Hepatocyte (in vitro differentiated cells): Measurements from ENCODE around the gene ADORA1. TPM values are rescaled to one million over a fixed set of nuclear protein-coding genes. Genes with fewer than 3 reads are reported as not detected.

Source experiments
- DNase-seq: peaks from one replicate; pipeline ENCODE4 v3.0.0-alpha.2; 2016; ENCODE audit warnings: low spot score
- H2AFZ ChIP-seq: fragments of 200-600 bp; sonication (generic); 2 replicates; pipeline ENCODE4 v1.6.0; 2016; ENCODE audit warnings: antibody characterized with exemption, mild to moderate bottlenecking
- H3K27ac ChIP-seq: fragments of 200-600 bp; sonication (generic); 2 replicates; pipeline ENCODE4 v1.5.1; 2016; ENCODE audit warnings: mild to moderate bottlenecking
- H3K27me3 ChIP-seq: fragments of 200-600 bp; sonication (generic); 2 replicates; pipeline ENCODE4 v1.6.1; 2016
- H3K36me3 ChIP-seq: fragments of 200-600 bp; sonication (generic); replicated peaks from 2 replicates; pipeline ENCODE4 v1.5.1; 2016; ENCODE audit warnings: low read depth; ENCODE audit not compliant: insufficient read depth
- H3K4me1 ChIP-seq: fragments of 200-600 bp; sonication (generic); 2 replicates; pipeline ENCODE4 v1.5.1; 2016; ENCODE audit warnings: mild to moderate bottlenecking, moderate library complexity; ENCODE audit not compliant: insufficient read depth
- H3K4me2 ChIP-seq: fragments of 200-600 bp; sonication (generic); 2 replicates; pipeline ENCODE4 v1.6.0; 2016
- H3K4me3 ChIP-seq: fragments of 200-600 bp; sonication (generic); 2 replicates; pipeline ENCODE4 v1.5.1; 2016; ENCODE audit warnings: mild to moderate bottlenecking
- H3K79me2 ChIP-seq: fragments of 200-600 bp; sonication (generic); 2 replicates; pipeline ENCODE4 v1.6.0; 2017; ENCODE audit warnings: mild to moderate bottlenecking
- H3K9me2 ChIP-seq: fragments of 200-600 bp; sonication (generic); replicated peaks from 2 replicates; pipeline ENCODE4 v1.6.0; 2017; ENCODE audit warnings: mild to moderate bottlenecking; ENCODE audit not compliant: insufficient read depth
- H3K9me3 ChIP-seq: fragments of 200-600 bp; sonication (generic); 2 replicates; pipeline ENCODE4 v1.5.1; 2016; ENCODE audit warnings: low read depth, mild to moderate bottlenecking
- H4K20me1 ChIP-seq: fragments of 200-600 bp; sonication (generic); 2 replicates; pipeline ENCODE4 v1.6.0; 2016; ENCODE audit warnings: mild to moderate bottlenecking; ENCODE audit not compliant: insufficient read depth, poor library complexity, severe bottlenecking
- CTCF ChIP-seq: fragments of 200-600 bp; sonication (generic); IDR thresholded peaks from 2 replicates; pipeline ENCODE4 v1.5.1; 2016; ENCODE audit warnings: antibody characterized with exemption, mild to moderate bottlenecking; ENCODE audit not compliant: poor library complexity
- EZH2 ChIP-seq: fragments of 200-600 bp; sonication (generic); IDR thresholded peaks from 2 replicates; pipeline ENCODE4 v1.6.1; 2016; ENCODE audit warnings: antibody characterized with exemption, mild to moderate bottlenecking, borderline replicate concordance
- EZH2phosphoT487 ChIP-seq: fragments of 200-600 bp; sonication (generic); IDR thresholded peaks from one replicate; pipeline ENCODE4 v1.6.1; 2018; ENCODE audit warnings: antibody characterized with exemption, mild to moderate bottlenecking, low read depth, moderate library complexity; ENCODE audit not compliant: unreplicated experiment, severe bottlenecking
- WGBS: methylation state at CpG from one replicate; pipeline ENCODE4 v1.1.6; 2016; ENCODE audit warnings: low lambda C conversion rate; ENCODE audit errors: missing lambda C conversion rate; 5-methylcytosine and 5-hydroxymethylcytosine counted together
- polyA plus RNA-seq: library from polyadenylated mRNA; unstranded; fragments of >200 nt; fragmentation: Nextera tagmentation; extraction: Ambion mirVana; gene quantifications from 2 replicates; pipeline ENCODE4 v1.2.1, GENCODE V29; 2016
- total RNA-seq: library from RNA; depleted of rRNA; stranded (reverse); fragments of >200 nt; gene quantifications from 2 replicates; pipeline ENCODE4 v1.2.3, GENCODE V29; 2014

The ADORA1 gene
- total and polyA plus RNA-seq, 2 experiments from 2014 or later, result 2.0 to 2.3 TPM

- Histone ChIP-seq H3K4me1 (peaks cover 13% of the 10 kb centered on the region), H3K4me3 (no peak overlapping the region), H3K4me2 (peak overlapping the region; percentile 90), H3K27me3 (peaks cover 15% of the 10 kb centered on the region), H3K79me2 (no peaks in the 10 kb centered on the region), H3K36me3 (no peaks in the 10 kb centered on the region), H3K9me2 (no peaks in the 10 kb centered on the region), H3K27ac (no peak overlapping the region), H4K20me1 (no peaks in the 10 kb centered on the region), H2AFZ (no peak overlapping the region), H3K9me3 (no peaks in the 10 kb centered on the region)
- TF ChIP-seq CTCF, result no peak
- no peak for TF ChIP-seq EZH2
- no peak for TF ChIP-seq EZH2phosphoT487
- 91% methylated on average over 29 of the region's 29 CpGs for WGBS
- DNase-seq, result peak; percentile 4
These were observed 1.4 kb downstream of the ADORA1 start for GRCh38 chr1:203128716-203129500.

GRCh38 chr1:203129501-203130231 lies 2.1 kb downstream of the ADORA1 start:
- Histone ChIP-seq H3K79me2 (no peaks in the 10 kb centered on the region), H4K20me1 (no peaks in the 10 kb centered on the region), H3K9me3 (no peaks in the 10 kb centered on the region), H3K4me2 (no peak overlapping the region), H3K4me1 (peaks cover 17% of the 10 kb centered on the region), H3K27me3 (peaks cover 12% of the 10 kb centered on the region), H3K27ac (no peak overlapping the region), H2AFZ (no peak overlapping the region), H3K36me3 (no peaks in the 10 kb centered on the region), H3K4me3 (no peak overlapping the region), H3K9me2 (no peaks in the 10 kb centered on the region)
- DNase-seq, result no peak
- TF ChIP-seq EZH2 (no peak), EZH2phosphoT487 (no peak), CTCF (no peak)
- WGBS, result 93% methylated on average over 7 of the region's 7 CpGs

GRCh38 chr1:203130358-203130985 lies 2.9 kb downstream of the ADORA1 start:
- Histone ChIP-seq H3K79me2 (no peaks in the 10 kb centered on the region), H3K36me3 (no peaks in the 10 kb centered on the region), H3K27ac (no peak overlapping the region), H3K4me1 (peaks cover 18% of the 10 kb centered on the region), H3K9me2 (no peaks in the 10 kb centered on the region), H2AFZ (no peak overlapping the region), H3K4me2 (no peak overlapping the region), H3K9me3 (no peaks in the 10 kb centered on the region), H3K27me3 (peaks cover 12% of the 10 kb centered on the region), H3K4me3 (no peak overlapping the region), H4K20me1 (no peaks in the 10 kb centered on the region)
- TF ChIP-seq EZH2phosphoT487 (no peak), EZH2 (no peak), CTCF (no peak)
- no peak for DNase-seq
- WGBS, result 91% methylated on average over 3 of the region's 3 CpGs
